ENCODE measurements around the gene SLC4A5.
"Not testable (repeated sequence)": the region's sequence is repeated elsewhere in the genome, so short reads cannot be mapped to it uniquely, and the experiment has no call there.

Gene SLC4A5

DNA sequence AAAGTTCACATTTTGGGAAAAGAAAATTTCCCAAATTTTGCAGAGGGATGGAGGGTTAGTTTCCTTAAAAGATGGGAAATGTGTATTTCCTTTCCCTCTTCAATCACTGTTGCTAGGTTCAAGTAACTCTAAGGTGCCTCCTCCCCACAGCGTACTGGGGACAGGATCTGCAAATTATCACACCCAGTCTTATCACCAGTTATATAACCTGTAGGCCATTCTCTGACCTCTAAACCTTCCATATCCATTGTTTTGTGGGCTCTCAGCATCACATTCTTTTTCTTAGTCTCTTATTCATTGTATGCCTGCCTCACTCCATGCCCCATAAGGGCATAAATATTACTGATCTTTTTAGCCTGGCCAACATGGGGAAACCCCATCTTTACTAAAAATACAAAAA is 148.4 kb downstream of the SLC4A5 start:
- DNase-seq: no peak

DNA sequence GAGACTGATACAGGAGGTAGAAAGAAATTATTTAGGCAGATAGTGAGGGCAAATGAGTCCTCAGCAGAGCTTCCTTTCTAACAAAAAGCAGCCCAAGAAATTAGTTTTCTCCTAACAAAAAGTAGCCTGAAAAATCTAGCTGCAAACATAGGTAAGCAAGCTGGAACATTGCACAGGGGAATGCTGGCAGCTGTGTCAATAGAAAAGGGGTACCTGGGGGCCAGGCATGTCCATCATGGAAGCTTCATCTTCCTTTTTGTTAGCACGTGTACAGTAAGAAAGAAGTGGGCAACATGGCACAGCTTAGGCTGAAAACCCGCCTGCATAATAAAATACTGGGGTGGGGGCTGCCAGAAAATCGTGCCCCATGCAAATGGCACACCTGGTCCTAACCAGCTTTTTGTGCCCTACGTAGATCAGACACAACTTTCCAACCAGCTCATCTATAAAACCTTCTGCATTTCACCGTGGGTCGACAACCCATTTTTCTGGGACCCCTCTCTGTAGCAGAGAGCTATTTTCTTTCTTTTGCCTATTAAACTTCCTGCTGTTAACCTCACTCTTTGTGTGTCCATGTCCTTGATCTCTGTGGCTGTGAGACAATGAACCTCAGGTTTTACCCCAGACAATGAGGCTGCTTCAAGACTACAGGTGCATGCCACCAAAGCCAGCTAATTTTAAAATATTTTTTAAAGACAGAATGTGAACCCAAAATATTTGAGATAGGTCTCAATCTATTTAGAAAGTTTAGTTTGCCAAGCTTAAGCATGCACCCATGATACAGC is 151.4 kb downstream of the SLC4A5 start:
- peak; percentile 37 for DNase-seq

DNA sequence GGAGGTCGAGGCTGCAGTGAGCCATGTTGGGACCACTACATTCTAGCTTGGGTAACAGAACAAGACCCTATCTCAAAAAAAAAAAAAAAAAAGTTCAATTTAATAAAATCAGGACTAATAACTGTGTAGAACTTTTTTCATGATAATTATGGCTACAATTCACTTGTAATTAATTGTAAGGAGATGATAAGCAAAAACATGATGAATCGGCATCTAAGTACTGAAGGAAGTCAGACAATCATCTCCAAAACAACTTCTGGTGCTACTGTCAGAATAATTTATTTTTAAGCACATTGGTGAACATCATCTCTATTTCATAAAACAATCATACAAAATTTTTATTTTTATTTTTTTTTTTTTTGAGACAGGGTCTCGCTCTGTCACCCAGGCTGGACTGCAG is 154.5 kb downstream of the SLC4A5 start:
- no peak for DNase-seq

DNA sequence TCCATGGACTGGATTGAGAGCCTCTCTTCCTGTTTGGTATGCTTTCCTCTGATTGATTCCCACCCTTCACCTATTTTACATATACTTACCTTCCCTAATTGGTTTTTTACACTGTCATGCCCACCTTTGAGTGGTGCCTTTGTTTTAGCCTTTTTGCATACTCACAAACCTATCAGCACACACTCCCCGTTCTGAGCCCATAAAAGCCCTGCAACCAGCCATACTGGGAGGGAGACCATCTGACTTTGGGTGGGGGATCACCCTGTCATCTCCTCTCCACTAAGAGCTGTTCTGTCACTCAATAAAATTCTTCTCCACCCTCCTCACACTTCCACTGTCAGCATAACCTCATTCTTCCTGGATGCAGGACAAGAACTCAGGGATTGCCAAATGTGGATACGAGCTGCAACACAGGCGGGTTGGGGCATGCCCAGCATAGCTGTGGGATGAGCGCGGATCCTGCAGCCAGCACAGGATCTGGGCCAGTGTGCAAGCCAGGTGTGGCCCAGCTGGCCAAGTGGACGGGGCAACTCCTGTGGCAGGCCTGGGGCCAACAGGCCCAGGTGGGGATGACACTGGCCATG is 155.1 kb downstream of the SLC4A5 start:
- no peak for DNase-seq

DNA sequence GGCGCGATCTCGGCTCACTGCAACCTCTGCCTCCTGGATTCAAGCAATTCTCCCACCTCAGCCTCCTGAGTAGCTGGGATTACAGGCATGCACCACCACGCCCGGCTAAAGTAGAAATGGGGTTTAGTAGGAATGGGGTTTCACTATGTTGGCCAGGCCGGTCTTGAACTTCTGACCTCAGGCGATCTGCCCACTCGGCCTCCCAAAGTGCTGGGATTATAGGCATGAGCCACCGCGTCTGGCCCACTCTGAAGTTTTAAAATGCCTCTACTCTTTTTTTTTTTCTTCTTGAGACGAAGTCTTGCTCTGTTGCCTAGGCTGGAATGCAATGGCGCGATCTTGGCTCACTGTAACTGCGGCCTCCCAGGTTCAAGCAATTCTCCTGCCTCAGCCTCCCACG is 156.5 kb downstream of the SLC4A5 start:
- DNase-seq: not testable (repeated sequence)

DNA sequence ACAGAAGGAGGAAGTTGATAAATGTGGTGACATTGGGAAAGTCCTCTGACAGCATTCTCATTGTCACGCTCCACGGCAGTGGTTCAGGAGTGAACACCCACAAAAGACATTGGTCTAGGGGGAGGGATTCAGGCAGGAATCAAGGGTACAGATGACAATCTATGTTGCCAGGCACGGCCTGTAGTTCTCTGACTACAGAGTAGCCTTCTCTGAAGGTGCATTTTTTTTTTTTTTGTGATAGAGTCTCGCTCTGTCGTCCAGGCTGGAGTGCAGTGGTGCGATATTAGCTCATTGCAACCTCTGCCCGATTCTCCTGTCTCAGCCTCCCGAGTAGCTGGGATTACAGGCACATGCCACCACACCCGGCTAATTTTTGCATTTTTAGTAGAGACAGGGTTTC is 157.2 kb downstream of the SLC4A5 start:
- DNase-seq: no peak

DNA sequence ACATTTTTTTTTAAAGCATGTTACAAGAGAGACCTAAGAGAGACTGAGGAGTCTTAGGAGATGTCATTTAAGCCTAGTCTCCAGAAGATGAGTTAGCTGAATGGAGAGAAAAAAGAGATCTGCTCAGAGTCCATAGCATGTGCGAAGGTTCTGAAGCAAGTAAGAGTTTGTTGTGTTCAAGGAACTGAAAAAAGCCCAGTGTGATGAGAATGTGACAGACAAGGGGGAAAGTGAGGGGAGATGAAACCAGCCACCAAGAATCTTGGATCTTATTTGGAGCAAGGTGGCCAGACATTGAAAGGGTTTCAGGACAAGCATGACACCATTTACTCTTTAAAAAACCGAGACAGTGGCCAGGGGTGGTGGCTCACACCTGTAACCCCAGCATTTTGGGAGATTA is 159.3 kb downstream of the SLC4A5 start:
- DNase-seq: no peak

DNA sequence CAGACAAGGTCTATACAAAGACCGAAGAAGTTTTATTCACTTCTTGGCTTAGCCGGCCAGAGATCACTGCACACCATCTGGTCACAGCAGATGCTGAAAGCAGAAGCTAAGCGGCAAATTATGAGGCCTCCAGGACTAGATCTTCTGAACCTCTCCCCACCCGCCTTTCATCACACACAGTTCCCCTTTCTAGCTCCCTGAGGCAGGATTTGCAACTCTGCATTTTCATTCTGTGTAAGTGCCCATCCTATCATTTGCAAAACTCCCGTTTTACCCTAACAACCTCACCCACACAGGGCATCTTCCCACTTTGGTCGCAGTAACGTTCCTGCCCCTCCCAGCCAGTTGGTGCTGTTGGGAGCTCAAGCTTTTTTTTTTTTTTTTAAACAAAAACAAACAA is 161.5 kb downstream of the SLC4A5 start:
- no peak for DNase-seq

DNA sequence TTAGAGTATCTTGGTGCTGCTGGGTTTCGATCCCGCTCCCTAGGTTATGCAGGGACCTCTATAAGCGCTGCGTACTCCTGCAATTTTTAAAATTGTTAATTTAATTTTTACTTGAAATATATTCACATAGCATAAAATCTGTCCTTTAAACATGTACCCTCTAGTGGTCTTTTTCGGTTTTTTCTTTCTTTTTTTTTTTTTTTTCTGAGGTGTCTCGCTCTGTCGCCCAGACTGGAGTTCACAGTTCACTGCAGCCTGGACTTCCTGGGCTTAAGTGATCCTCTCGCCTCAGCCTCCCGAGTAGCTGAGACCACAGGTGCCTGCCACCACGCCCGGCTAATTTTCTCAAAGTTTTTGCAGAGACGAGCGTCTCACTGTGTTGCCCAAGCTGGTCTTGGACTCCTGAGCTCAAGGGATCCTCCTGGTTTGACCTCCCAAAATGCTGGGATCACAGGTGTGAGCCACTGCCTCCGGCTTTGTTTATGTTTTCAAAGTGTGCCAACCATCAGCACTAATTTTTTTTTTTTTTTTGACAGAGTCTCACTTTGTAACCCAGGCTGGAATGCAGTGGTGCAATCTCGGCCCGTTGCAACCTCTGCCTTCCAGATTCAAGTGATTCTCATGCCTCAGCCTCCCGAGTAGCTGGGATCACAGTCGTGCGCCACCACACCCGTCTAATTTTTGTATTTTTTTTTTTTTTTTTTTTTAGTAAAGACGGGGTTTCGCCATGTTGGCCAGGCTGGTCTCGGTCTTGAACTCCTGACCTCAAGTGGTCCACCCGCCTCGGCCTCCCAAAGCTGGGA is 164.0 kb downstream of the SLC4A5 start:
- no peak for DNase-seq

DNA sequence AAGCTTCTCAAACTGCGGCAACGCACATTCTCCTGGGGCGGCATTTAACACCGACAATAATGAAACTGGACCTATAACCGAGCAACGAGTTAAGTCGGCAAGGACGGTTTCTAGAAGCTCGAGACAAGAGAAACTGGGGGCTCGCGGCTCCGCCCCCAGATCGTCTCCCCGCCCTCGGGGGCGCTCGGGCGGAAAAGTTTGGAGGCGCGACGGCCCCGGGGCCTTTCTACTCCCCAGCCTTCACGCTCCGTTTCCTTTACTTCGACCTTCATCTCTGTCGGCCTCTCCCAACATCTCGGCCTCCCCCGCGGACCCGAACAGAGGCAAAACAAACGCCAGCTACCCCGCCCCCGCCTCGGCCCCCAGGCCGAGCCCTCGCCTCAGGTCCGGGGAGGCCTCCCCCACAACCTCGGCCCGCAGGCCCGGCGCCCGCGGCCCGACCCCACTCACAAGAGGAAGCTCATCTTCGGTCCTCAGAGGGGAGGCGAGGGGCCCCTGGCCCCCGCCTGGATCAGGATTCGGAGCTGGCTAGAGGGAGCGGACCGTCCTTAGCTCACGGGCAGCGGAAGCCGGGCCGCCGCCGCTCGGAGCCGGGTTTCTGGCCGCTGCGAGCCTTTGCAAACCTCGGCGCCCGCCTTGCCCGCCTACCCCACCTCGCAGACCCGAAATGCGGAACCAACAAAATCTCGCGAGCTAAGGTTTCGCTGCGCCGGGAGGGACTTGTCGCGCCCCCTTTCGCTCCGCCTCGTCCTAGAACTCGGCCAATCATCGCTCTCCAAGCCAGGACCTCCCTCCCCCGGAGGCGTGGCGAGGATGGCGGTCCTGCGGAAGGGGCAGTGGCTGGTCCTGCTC is 164.8 kb downstream of the SLC4A5 start, which contains the start of gene MOB1A:
MOB1A (minus strand) TSS at position 669 of the 852 bp plus-strand sequence; CDS start at position 464, 205 bp downstream.
- peak; percentile 98 for DNase-seq

DNA sequence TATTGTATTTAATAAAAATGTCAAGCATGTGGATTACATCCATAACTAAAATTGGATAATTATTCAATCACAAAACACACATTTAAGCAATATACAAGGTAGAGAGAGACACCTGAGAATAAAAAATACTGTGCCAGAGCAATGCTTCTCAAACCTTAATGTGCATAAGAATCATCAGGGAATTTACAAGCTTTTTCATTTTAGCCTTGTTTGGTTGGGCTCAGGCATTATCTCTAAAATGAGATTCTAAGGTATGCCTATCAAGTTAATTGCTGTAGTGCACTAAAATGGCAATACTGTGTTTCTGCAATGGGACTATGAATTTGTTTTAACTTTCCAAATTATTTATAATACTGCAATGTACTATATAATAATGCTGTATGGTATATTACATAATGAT is 165.5 kb downstream of the SLC4A5 start:
- DNase-seq: no peak

DNA sequence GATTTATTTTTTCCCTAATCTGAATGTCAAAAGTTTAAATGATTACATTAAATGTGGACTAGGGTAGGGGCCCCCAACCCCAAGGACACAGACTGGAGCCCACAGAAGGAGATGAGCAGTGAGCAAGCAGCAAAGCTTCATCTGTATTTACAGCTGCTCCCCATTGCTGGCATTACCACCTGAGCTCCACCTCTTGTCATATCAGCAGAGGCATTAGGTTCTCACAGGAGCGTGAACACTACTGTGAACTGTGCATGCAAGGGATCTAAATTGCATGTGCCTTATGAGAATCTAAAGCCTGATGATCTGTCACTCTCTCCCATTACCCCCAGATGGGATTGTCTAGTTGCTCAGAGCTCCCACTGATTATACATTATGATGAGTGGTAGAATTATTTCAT is 168.3 kb downstream of the SLC4A5 start:
- no peak for DNase-seq

DNA sequence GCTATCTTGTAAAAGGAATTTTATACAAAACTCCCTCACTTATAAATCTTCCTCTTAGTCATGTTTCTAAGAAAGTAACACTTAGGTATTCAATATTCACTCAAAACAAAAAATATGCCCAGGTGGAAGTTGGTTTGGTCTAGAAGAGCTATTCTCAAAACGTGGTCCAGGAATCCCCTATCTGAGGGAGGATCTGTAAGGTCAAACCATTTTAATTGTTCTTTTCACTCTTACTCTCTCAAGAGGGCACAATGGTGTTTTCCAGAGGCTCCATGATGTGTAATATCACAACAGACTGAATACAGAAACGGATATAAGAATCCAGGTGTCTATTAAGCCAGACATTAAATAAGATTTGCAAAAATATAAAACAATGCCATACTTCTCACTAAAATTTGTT is 174.5 kb downstream of the SLC4A5 start:
- no peak for DNase-seq

Measured in NCI-H774 (cell line).